ENCODE data around the gene FURIN.

FURIN gene

GRCh38 chr15:90930861-90931574 is 62.6 kb downstream of the FURIN start:
- FAIRE-seq = no peak

DNA sequence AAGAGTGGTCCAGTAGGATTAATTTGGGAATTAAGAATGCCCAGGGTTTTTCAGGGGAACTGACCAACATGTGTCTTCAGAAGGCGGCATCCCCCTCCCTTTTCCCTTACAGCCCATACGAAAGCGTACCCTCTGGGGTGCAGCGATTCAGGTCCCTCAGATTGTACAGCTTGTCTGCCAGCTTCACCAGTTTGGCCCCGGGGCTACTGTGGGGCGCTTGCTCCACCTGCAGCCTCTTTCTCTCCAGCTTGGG is 63.1 kb downstream of the FURIN start:
- FAIRE-seq (peak; percentile 71), DNase-seq (ENCODE audit: extremely low spot score, insufficient read length, low read depth) (no peak)

More at GRCh38 chr15:90930861-90931574, 62.6 kb downstream of the FURIN start:
- DNase-seq (ENCODE audit: extremely low spot score, insufficient read length, low read depth) = no peak

DNA sequence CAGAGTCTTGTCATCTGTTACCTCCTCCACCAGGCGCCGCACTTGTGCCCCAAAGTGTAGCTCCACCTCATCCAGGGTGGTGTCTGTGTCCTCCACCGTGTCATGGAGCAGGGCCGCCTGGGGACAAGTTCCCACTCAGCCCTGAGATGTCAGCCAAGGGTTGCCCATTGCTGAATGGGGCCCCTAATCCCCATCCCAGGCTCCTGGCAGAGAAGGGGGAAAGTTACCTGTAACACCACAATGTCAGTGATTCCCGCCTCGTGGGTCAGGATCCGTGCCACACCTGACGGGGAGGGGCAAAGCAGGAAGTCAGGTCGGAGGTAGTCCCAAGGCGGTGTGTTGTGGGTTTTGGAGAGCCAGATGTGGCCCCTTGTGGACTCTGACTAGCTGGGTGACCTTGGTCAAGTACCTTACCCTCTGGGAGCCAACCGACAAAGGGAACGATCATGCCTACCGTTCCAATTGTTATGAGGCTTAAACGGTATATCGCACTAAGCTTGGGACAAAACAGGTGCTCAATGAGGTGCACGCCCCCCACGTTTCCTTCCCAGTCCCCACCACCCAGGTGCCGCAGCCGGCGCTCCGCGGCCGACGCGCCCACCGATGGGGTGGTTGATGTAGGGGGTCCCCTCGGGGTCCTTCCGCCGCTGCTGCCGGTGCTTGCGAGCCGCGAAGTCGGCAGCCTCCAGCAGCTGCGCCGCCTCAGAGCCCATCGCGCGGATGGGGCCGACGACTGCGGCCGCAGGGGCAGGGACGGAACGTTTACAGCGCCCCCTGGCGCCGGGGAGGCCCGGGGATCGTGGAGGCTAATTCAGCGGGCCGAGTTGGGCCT is 63.7 kb downstream of the FURIN start, which contains the start of gene HDDC3:
Gene HDDC3 (minus strand): TSS at position 722 of the 832 bp plus-strand sequence. CDS start 9 bp downstream, at position 713.
- FAIRE-seq (peak; percentile 52), DNase-seq (ENCODE audit: extremely low spot score, insufficient read length, low read depth) (peak; percentile 72)

DNA sequence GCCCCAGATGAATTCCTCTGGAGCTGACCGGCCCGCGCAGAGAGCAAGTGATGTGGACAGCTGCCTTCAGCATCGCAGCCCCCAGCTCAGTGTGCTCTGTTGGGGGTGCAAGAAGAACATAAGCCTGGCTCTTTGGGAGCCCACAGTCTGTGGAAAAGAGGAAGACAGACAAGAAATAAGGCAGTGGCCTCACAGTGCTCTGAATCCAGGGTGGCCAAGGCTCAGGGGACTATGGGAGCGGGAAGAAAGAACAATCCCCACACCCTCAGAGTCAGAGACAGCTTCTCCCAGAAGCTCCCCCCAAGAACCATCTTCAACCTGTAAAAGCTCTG is 64.2 kb downstream of the FURIN start:
- DNase-seq (ENCODE audit: extremely low spot score, insufficient read length, low read depth) = no peak
- no peak for FAIRE-seq
